ENCODE measurements around the gene MGMT. TPM values are rescaled to one million over a fixed set of nuclear protein-coding genes. Genes with fewer than 3 reads are reported as not detected.

Gene MGMT
- total and polyA plus RNA-seq, 9 donors = 4.5 to 53.3 (median 25.4) TPM

DNA sequence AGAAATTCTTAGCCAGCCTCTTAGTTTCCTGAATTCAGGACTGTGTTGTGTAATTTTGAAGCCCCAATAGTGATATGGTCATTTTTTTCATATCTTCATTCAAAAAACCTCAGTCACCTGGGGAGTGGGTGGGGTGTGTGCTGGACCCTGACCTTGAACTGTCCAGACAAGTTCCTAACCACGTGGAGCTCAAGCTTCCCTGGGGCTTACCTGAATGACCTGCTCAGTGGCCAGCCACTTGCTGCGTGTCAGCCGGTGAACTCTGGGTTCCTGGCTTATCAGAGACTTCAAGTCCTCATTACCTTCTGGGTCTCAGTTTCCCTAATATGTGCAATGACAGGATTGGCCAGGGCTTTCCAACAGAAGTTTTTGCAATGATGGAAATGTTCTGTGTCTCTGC lies 27.1 kb downstream of the MGMT start:
- DNase-seq = no peak
- H3K4me3 ChIP-seq = no peak overlapping the region
- H3K27ac ChIP-seq = no peak overlapping the region
- TF ChIP-seq, protein P1, sequence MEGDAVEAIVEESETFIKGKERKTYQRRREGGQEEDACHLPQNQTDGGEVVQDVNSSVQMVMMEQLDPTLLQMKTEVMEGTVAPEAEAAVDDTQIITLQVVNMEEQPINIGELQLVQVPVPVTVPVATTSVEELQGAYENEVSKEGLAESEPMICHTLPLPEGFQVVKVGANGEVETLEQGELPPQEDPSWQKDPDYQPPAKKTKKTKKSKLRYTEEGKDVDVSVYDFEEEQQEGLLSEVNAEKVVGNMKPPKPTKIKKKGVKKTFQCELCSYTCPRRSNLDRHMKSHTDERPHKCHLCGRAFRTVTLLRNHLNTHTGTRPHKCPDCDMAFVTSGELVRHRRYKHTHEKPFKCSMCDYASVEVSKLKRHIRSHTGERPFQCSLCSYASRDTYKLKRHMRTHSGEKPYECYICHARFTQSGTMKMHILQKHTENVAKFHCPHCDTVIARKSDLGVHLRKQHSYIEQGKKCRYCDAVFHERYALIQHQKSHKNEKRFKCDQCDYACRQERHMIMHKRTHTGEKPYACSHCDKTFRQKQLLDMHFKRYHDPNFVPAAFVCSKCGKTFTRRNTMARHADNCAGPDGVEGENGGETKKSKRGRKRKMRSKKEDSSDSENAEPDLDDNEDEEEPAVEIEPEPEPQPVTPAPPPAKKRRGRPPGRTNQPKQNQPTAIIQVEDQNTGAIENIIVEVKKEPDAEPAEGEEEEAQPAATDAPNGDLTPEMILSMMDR (IDR thresholded peaks at IDR 0.05) = no peak
- TF ChIP-seq POLR2A (IDR thresholded peaks at IDR 0.05) (no peak), EP300 (IDR thresholded peaks at IDR 0.05) (no peak)
- no peaks in the 10 kb centered on the region for H3K36me3 ChIP-seq
- intact Hi-C loops (cut with DNase I) = no loop called here
- H3K4me1 ChIP-seq (ENCODE audit: insufficient read depth) = peaks cover 5% of the 10 kb centered on the region
- WGBS, 3 donors = 83 to 87% (median 85%) methylated on average over 3 of the region's 3 CpGs
- H3K27me3 ChIP-seq = no peaks in the 10 kb centered on the region
- H3K9me3 ChIP-seq = no peaks in the 10 kb centered on the region

DNA sequence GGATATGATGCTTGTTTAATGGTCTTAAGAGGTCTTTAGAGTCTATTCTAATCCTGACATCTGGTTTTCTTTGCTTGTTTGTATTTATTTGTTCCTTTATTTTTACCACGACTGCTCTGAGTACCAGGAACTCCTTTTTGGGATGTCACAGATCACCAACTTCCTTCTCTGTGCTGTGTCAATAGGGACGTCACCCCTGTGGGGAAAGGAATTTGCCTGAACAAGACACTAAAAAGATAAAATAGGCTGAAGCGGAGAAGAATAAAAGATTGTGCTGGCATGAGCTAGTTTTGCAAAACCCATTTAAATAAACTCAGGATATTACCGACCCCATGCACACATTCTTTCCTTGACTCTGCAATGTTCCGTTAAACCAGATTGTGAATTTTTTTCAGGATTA lies 27.7 kb downstream of the MGMT start:
- Histone ChIP-seq H3K27me3 (no peaks in the 10 kb centered on the region), H3K4me1 (ENCODE audit: insufficient read depth) (peaks cover 5% of the 10 kb centered on the region), H3K27ac (no peak overlapping the region), H3K36me3 (no peaks in the 10 kb centered on the region), H3K4me3 (no peak overlapping the region), H3K9me3 (no peaks in the 10 kb centered on the region)
- intact Hi-C loops (cut with DNase I) = no loop called here
- no peak for DNase-seq
- TF ChIP-seq POLR2A (IDR thresholded peaks at IDR 0.05) = no peak
- TF ChIP-seq EP300 (IDR thresholded peaks at IDR 0.05) = no peak
- TF ChIP-seq, protein P1 (IDR thresholded peaks at IDR 0.05) = no peak
- 69 to 86% (median 69%) methylated on average over 5 of the region's 5 CpGs for WGBS, 3 donors

DNA sequence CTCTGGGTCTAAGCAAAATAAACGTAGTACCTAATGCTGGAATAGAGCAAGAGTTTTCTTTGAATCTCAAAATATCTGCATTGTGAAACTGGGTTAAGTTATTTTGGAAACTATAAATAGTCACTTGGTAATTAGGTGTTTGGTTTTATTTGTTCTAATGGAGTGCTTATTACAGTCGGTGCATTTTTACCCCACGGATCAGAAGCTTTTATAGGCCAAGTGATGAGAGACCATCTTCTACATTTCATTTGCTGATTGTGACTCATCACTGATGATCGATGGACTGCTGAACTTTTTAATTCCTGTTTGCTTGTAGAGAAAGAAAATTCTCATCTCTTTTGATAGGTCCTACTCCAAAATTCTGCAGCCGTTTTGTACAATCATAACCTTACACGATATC lies 28.2 kb downstream of the MGMT start:
- TF ChIP-seq, protein P1 (IDR thresholded peaks at IDR 0.05) = no peak
- no peak for TF ChIP-seq EP300 (IDR thresholded peaks at IDR 0.05)
- TF ChIP-seq POLR2A (IDR thresholded peaks at IDR 0.05) = no peak
- WGBS, 3 donors = 39 to 68% (median 42%) methylated on average over 6 of the region's 6 CpGs

DNA sequence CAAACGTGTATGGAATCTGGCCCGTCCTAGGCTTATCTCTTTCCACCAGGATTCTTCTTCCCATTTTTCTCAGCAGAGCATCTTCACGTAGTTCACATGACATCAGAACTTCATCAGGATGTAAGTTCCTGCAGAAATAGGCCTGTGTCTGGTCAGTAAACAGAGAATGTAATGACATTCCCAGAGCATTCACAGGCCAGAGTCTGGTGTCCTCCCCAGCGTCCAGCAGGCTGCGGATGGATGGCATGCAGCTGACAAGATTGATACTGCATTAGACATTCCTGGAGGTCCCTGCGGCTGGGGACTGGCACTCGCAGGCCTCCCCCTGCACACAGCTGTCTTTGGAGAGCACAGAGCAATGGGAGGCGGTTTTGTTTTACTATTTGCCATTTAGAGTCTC lies 28.7 kb downstream of the MGMT start:
- Histone ChIP-seq H3K27me3 (no peaks in the 10 kb centered on the region), H3K27ac (no peak overlapping the region), H3K4me3 (no peak overlapping the region), H3K9me3 (no peaks in the 10 kb centered on the region), H3K4me1 (ENCODE audit: insufficient read depth) (peaks cover 5% of the 10 kb centered on the region), H3K36me3 (no peaks in the 10 kb centered on the region)
- DNase-seq = no peak
- intact Hi-C loops (cut with DNase I) = no loop called here
- TF ChIP-seq, protein P1 (IDR thresholded peaks at IDR 0.05) = no peak
- TF ChIP-seq POLR2A (IDR thresholded peaks at IDR 0.05) (no peak), EP300 (IDR thresholded peaks at IDR 0.05) (no peak)
- WGBS, 3 donors = 24 to 42% (median 28%) methylated on average over 8 of the region's 8 CpGs

More for the DNA sequence above, 28.2 kb downstream of the MGMT start:
- Histone ChIP-seq H3K9me3 (no peaks in the 10 kb centered on the region), H3K4me1 (ENCODE audit: insufficient read depth) (peaks cover 5% of the 10 kb centered on the region), H3K36me3 (no peaks in the 10 kb centered on the region), H3K4me3 (no peak overlapping the region), H3K27ac (no peak overlapping the region), H3K27me3 (no peaks in the 10 kb centered on the region)
- intact Hi-C loops (cut with DNase I) = no loop called here
- no peak for DNase-seq

Measured in ovary (tissue), 9 donors.